K562 (cell line): Measurements from ENCODE around the gene RHD. TPM values are rescaled to one million over a fixed set of nuclear protein-coding genes. Genes with fewer than 3 reads are reported as not detected.
A peak's percentile ranks its signal among the peaks of the same experiment; 100 is the strongest.

Experiments used
- CBFA2T3 ChIP-seq: fragments of 450-650 bp; IDR thresholded peaks from 2 replicates; pipeline ENCODE4 v1.6.1; 2017
- CBX5 ChIP-seq: IDR thresholded peaks from 2 replicates; pipeline ENCODE4 v1.6.1; 2014; ENCODE audit warnings: low read depth, borderline replicate concordance
- EGR1 ChIP-seq: fragments of 450-650 bp; conservative IDR thresholded peaks from 2 replicates; pipeline ENCODE4 v1.6.1; 2017; ENCODE audit warnings: mild to moderate bottlenecking
- FOXK1 ChIP-seq: sonication (generic); formaldehyde crosslinking; IDR thresholded peaks from 2 replicates; pipeline ENCODE4 v1.8.0; 2022; ENCODE audit warnings: missing genetic modification reagents, mild to moderate bottlenecking, borderline replicate concordance
- GATAD2A ChIP-seq: fragments of 450-650 bp; IDR thresholded peaks from 2 replicates; pipeline ENCODE4 v1.6.1; 2017
- GTF2A2 ChIP-seq: IDR thresholded peaks from 2 replicates; pipeline ENCODE4 v1.6.1; 2016; ENCODE audit warnings: mild to moderate bottlenecking, missing genetic modification characterization, missing compliant biosample characterization
- HINFP ChIP-seq: fragments of 450-650 bp; conservative IDR thresholded peaks from 2 replicates; pipeline ENCODE4 v1.6.1; 2016; ENCODE audit warnings: missing genetic modification characterization, low read depth, mild to moderate bottlenecking, control low read depth, missing compliant biosample characterization
- IRF1 ChIP-seq: sonication (generic); formaldehyde crosslinking; IDR thresholded peaks from 2 replicates; pipeline ENCODE4 v1.8.0; 2022; ENCODE audit warnings: missing genetic modification reagents, mild to moderate bottlenecking, borderline replicate concordance
- NCOA2 ChIP-seq, 2 experiments: fragments of 450-650 bp; IDR thresholded peaks; 2 replicates each; pipeline ENCODE4 v1.6.1; 2018; ENCODE audit warnings: mild to moderate bottlenecking in 2 of 2, moderate library complexity in 1 of 2; ENCODE audit not compliant: partially characterized antibody in 2 of 2
- NKRF ChIP-seq: fragments of 450-650 bp; IDR thresholded peaks from 2 replicates; pipeline ENCODE4 v1.6.1; 2016; ENCODE audit warnings: borderline replicate concordance
- POLR2B ChIP-seq: fragments of 450-650 bp; IDR thresholded peaks from 2 replicates; pipeline ENCODE4 v1.6.1; 2018; ENCODE audit warnings: low read depth; ENCODE audit not compliant: partially characterized antibody
- POLR2G ChIP-seq: fragments of 200-400 bp; formaldehyde crosslinking; IDR thresholded peaks from 2 replicates; pipeline ENCODE4 v1.6.1; 2017; ENCODE audit warnings: low read depth, mild to moderate bottlenecking, antibody characterized with exemption, low read length, moderate library complexity
- SAP30 ChIP-seq: fragments of 200-600 bp; sonication (generic); IDR thresholded peaks from 2 replicates; pipeline ENCODE4 v1.6.1; 2012; ENCODE audit warnings: borderline replicate concordance, low read depth, mild to moderate bottlenecking, moderate library complexity, low read length, control low read depth, inconsistent platforms; ENCODE audit not compliant: insufficient read depth, poor library complexity, severe bottlenecking
- TEAD2 ChIP-seq: fragments of 450-650 bp; IDR thresholded peaks from 2 replicates; pipeline ENCODE4 v1.6.1; 2016; ENCODE audit warnings: missing genetic modification characterization, control low read depth, missing compliant biosample characterization
- ZBTB17 ChIP-seq: fragments of 450-650 bp; formaldehyde crosslinking; IDR thresholded peaks from 2 replicates; pipeline ENCODE4 v1.4.0; 2020; ENCODE audit warnings: mild to moderate bottlenecking
- ZBTB33 ChIP-seq: sonication (generic); formaldehyde crosslinking; IDR thresholded peaks from 2 replicates; pipeline ENCODE4 v1.8.1; 2023; ENCODE audit warnings: mild to moderate bottlenecking, missing genetic modification reagents
- ZNF175 ChIP-seq: fragments of 200-800 bp; sonication (Bioruptor generic); IDR thresholded peaks from 2 replicates; pipeline ENCODE4 v1.6.1; 2016; ENCODE audit warnings: low read depth, mild to moderate bottlenecking, missing genetic modification characterization, missing compliant biosample characterization
- ZNF41 ChIP-seq: fragments of 250-450 bp; sonication (Bioruptor Pico); conservative IDR thresholded peaks from 2 replicates; pipeline ENCODE4 v1.4.0; 2020; ENCODE audit warnings: mild to moderate bottlenecking
- polyA plus RNA-seq, 8 experiments: library from polyadenylated mRNA; depleted of rRNA in 4 of 8; stranded (reverse) in 5 of 8; unstranded in 3 of 8; fragments of >200 nt; fragmentation: Nextera tagmentation in 2 of 8; fragmentation: Illumina TruSeq in 1 of 8; extraction: Ambion mirVana in 2 of 8; extraction: Trizol in 1 of 8; gene quantifications; 2 replicates each; pipeline versions ENCODE4 v1.2.1 to v1.2.3, GENCODE V29; 2011 to 2014; ENCODE audit warnings: inconsistent platforms in 1 of 8, missing spikeins in 1 of 8
- total RNA-seq, 7 experiments: library from RNA; depleted of rRNA in 6 of 7; stranded (reverse); fragments of >200 nt in 6 of 7; fragmentation: Illumina TruSeq in 2 of 7; extraction: Trizol in 2 of 7; gene quantifications; 2 replicates each; pipeline versions ENCODE4 v1.2.1 to v1.2.3, GENCODE V29; 2011 to 2021; ENCODE audit warnings: low replicate concordance in 1 of 7

RHD gene
- total and polyA plus RNA-seq, 9 of the 15 experiments (the other 6 are each of a cell fraction or from before 2014, with no cell fraction given) = 8.8 to 32.4 (median 15.0) TPM

- TF ChIP-seq ZBTB33 (CRISPR knock-in tag) = no peak; the same call in 1 of the 2 replicates
- TF ChIP-seq SAP30 = peak; percentile 92
- TF ChIP-seq GTF2A2 (tag) = peak; percentile 25; the same call in 1 of the 2 replicates
- TF ChIP-seq FOXK1 (CRISPR knock-in tag) = peak; percentile 100
- peak; percentile 23; the same call in 1 of the 2 replicates for TF ChIP-seq EGR1
- no peak for TF ChIP-seq NCOA2 (IDR thresholded peaks at IDR 0.05; ENCODE audit: partially characterized antibody in 2 of 2)
- peak; percentile 43; the same call in 1 of the 2 replicates for TF ChIP-seq GATAD2A
- no peak for TF ChIP-seq CBX5
- TF ChIP-seq ZNF175 = peak; percentile 96; the same call in 1 of the 2 replicates
- TF ChIP-seq POLR2B = peak; percentile 82
- TF ChIP-seq POLR2G = peak; percentile 82
- TF ChIP-seq NKRF = peak; percentile 97
- no peak for TF ChIP-seq CBFA2T3
- peak; percentile 82 for TF ChIP-seq ZNF41 (CRISPR knock-in tag)
- TF ChIP-seq ZBTB17 (CRISPR knock-in tag) = peak; percentile 80
- 0 out of 2 replicates have a peak, but pooled peaks have one; percentile 79 for TF ChIP-seq HINFP (tag)
- peak; percentile 53; the same call in 1 of the 2 replicates for TF ChIP-seq IRF1
- 0 out of 2 replicates have a peak, but pooled peaks have one; percentile 12 for TF ChIP-seq TEAD2 (tag)
Observed at GRCh38 chr1:25232027-25232865, 40.1 kb upstream of the RHD start, which contains the start of gene SYF2 (continued).
